HG02870 (cell line): ENCODE measurements around the gene TENM3.

Source experiments
- ATAC-seq: cut with Tn5 transposase; IDR thresholded peaks from one replicate; pipeline ENCODE4 v1.9.1; 2021; ENCODE audit warnings: mild to moderate bottlenecking, moderate library complexity; ENCODE audit not compliant: unreplicated experiment

TENM3 gene

GRCh38 chr4:182649698-182650477 lies 406.7 kb downstream of the TENM3 start:
- ATAC-seq: no peak

DNA sequence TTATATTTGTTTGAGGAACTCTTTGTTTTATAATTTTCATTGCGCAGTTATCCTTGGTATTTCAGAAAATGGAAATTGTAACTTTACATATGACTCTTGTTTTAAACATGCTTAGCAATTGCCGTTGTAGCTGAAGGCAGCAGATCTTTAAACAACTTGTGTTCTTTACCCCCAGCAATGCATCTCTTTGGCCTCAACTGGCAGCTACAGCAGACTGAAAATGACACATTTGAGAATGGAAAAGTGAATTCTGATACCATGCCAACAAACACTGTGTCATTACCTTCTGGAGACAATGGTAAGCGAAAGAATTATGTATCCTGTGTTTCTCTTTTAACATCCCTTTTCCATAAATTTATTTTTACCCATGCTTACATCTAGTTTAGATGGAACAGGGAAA lies 410.4 kb downstream of the TENM3 start:
- no peak for ATAC-seq

DNA sequence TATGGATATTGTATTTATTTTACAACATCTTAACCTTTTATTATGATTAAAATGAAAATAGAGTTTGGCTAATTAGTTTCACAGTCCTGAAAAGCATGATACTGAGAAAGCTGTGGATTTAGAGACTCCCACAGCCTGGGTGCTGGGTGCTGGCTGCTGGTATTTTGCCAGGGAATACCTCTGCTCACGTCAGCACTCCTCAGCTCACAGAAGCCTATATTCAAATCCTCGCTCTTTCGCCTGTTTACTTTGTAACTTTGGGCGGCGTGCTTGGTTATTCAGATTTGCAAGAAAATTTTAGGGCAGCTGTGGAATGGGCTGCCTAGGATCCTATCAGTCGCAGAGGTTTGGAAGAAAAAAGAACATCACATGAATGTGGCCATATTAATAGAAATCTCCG lies 412.1 kb downstream of the TENM3 start:
- no peak for ATAC-seq

DNA sequence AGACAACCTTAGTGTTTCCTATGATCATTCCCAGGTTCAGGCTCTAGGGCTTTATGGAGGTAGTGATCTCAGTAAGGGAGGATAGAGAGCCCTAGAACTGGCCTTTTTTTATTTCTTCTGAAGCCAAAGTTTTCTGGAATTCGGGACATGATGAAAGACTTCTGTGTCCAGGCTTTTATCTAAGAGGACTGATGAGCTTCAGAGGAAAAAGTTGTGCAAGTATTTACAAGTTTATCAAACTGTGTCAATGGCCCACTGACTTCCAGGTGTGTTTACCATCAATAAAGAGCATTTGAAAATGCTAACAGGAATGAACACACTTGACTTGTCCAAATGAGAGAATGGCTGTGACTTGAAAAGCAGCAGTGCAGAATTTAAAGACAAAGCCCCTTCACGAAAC lies 419.3 kb downstream of the TENM3 start:
- ATAC-seq: no peak

DNA sequence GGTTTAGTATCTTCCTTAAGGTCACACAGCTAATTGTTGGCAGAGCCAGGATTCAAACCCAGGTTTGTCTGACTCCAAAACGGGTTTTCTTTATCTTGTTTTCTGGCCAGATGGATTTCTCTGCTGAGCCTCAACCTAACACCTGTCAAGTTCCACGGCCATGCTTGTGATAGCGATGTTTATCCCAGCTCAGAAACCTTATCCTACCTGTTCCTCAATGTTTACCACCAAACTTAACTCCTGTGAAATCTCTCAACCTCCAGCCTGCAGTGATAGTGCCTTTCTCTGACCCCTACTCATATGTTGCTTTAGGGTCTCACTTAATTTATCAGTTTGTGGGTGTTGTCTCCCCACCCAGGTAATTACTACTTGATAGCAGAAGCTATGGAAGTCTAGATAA lies 428.0 kb downstream of the TENM3 start:
- no peak for ATAC-seq

DNA sequence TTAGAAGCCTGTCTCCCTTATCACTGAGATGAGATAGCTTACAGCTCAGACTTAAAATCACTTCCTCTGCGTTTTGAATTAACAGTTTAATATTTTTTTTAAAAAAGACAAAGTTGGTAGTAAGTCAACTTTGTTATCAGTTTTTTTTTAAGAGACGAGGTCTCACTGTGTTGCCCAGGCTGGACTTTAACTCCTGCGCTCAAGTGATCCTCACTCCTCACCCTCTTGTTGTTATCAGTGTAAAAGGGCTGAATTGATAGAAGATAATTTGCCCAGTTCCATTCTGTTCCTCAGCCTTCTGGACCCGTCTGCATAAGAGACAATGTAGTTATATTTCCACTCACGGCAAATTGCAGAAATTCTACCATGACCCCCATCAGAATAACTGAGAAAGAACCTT lies 428.5 kb downstream of the TENM3 start:
- ATAC-seq: no peak

DNA sequence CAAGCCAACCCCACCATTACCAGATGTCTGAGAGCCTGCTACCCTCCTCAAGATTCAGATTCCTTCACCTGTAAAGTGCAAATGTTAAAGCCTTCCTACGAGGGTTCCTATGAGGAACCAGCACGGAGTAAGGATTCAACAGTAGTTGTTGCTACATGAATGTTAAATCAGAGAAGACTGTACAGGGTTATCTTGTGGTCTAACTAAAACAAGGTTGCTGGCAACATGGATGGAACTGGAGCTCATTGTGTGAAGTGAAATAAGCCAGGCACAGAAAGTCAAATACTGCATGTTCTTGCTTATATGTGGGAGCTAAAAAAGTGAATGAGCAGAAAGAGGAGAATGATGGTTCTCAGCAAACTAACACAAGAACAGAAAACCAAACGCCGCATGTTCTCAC lies 435.4 kb downstream of the TENM3 start:
- ATAC-seq: no peak

DNA sequence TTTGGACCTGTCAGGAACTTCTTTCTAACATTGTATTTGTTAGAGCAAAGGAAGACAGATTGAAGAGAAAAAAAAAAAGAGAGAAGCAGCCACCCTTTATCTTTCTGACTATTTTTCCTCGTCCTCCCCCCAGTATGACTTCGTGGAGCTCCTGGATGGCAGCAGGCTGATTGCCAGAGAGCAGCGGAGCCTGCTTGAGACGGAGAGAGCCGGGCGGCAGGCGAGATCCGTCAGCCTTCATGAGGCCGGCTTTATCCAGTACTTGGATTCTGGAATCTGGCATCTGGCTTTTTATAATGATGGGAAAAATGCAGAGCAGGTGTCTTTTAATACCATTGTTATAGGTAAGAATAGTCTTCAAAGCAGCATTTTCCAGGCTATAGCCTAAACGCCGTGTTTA lies 436.3 kb downstream of the TENM3 start:
- no peak for ATAC-seq

DNA sequence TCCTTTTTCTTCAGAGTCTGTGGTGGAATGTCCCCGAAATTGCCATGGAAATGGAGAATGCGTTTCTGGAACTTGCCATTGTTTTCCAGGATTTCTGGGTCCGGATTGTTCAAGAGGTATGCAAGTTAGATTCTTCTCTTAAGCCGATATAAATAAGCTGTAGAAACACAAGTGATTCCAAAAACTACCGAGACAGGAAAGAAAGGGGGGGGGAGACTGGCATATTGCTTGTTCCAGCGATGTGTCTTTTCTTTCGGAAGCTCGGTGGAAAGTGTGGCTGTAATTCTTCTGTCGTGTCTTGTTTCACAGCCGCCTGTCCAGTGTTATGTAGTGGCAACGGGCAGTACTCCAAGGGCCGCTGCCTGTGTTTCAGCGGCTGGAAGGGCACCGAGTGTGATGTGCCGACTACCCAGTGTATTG lies 437.0 kb downstream of the TENM3 start:
- ATAC-seq: no peak

GRCh38 chr4:182683661-182684060 lies 440.5 kb downstream of the TENM3 start:
- ATAC-seq: no peak

DNA sequence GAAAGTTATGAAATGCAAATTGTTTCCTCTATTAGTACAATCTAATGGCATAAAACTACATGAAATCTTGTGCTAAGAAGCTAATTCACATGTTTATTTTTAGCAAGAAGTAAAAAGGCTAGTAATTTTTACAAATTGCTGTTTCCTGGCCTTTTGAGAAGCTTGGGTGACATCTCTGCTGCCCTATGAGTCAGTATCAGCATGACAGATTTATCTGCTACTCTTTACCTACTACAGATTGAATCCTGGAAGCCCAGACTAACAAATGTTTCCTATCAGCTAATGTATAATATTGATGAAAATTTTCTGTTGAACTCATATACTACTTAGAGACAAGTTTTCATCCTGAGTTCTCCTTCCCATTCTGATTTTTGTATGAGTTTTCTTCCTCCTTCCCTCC lies 441.6 kb downstream of the TENM3 start:
- no peak for ATAC-seq

DNA sequence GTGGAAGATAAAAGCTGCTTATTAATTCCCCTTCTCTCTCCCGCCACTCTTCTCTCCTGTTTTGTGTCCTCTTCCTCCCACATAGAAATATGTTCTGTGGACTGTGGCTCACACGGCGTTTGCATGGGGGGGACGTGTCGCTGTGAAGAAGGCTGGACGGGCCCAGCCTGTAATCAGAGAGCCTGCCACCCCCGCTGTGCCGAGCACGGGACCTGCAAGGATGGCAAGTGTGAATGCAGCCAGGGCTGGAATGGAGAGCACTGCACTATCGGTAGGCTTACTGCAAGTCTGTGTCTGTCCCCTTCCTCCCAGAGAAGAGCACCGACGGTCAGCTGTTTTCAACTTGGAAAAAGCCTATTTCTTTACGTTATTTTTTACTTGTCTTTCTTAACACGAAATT lies 444.9 kb downstream of the TENM3 start:
- no peak for ATAC-seq

DNA sequence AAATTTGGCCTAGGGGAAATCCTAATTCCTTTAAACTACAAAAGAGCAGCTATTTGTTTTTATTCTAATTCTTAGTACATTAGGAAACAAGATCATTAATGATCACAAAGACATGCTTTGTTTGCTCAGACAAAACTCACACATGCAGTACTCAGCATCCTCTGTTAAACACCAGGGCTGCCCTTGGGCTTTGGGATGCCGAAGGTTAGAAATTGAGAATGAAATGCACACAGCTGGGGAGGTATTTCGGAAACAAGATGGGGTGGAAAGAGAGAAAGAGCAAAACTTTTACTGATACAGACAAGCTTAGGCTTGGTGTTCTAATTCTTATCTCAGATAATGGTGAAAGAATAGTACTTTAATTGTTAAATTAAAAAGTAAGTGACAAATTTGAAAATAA lies 451.3 kb downstream of the TENM3 start:
- no peak for ATAC-seq

DNA sequence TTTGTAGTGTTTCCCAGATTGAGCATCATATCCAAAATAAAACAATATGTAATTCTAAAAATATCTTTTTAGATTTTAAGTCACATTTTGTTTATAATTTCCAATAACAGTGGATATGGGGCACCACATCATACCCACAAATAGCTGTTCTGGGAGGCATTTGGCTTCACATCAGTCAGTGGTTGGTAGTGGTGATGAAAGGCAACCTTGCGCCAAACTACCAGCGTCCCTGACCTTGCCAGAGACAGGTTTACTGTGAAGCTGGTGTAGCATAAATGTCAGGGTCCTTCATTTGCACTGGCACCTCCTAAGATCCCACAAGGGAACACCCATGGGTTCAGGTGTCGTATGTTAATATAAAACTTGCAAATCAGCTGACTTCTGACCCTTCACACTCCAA lies 451.8 kb downstream of the TENM3 start:
- ATAC-seq: no peak

- no peak for ATAC-seq
Observed at GRCh38 chr4:182695842-182696241, 452.6 kb downstream of the TENM3 start.

DNA sequence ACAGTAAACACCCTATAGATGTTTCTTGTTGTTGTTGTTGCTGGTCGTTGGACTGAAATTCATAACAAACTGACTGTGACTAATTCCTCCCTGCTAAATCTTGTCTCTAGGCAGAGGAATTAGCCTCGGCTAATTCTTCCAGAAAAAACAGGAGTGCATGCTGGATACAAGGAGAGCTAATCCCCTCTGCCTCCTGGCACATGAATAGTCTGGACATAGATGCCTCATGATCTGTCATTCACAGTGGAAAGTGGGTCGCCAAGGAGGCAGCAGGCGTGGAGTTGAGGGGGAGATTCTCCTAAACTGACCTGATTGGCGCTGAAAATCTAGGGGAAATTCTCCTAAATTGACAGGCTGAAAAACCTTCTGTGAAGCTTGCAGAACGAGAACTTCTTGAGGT lies 453.9 kb downstream of the TENM3 start:
- ATAC-seq: no peak

DNA sequence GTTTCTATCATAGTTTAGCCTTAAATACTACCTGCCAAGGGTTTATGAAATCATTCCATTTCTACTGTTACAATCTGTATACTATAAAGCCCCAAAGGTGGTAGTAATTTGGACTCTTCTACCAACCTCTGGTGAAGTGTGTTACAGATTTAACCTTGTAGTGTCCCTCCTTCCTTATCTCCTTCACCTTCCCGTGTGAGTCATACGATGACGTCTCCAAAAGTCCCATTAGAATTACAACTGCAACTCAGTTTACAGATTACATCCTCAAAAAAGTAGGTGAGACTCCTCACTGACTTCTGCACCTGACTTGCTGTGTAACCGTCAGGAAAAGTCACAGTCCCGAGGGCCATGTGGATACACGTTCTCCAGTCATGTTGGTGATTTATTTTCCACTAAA lies 455.0 kb downstream of the TENM3 start:
- ATAC-seq: no peak

DNA sequence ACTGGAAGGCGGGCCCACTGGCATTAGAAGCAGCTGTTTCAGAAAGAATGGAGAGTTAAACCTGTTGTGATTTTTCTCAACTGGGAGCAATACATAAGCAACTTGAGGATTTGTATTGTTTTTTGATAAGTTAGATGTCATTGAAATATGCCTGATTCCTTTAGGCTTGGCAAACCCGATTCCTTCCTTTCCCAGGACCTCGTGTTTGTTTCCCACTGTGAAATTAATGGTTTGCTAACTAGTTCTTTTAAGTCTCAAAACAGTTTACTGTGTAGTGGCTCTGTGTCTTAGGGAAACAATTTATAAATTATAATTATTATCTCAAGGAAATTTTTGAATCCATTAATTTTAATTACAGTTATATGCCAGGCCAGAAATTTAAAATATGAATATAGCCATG lies 456.0 kb downstream of the TENM3 start:
- no peak for ATAC-seq

DNA sequence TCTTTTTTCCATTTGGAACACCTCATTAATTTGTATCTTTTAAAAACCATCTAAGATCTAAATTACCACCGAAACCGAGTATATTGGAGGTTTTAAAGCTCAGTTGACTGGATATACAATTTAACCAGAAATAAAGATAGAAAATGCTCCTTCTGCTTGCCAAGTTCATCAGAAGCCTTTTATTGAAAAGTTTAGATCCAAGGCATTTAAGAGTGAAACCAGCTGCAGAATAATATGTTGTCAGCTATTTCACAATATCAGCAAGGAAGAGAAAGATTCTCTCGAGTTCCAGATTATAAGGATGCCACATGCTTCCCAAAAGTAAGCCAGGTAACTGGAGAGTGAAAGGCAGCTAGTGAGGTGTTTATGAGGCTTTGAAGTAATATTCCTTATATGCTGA lies 456.6 kb downstream of the TENM3 start:
- ATAC-seq: no peak

- ATAC-seq: no peak
Observed at GRCh38 chr4:182700362-182701160, 457.4 kb downstream of the TENM3 start.

- ATAC-seq: no peak
Observed at GRCh38 chr4:182704077-182704476, 460.9 kb downstream of the TENM3 start.

DNA sequence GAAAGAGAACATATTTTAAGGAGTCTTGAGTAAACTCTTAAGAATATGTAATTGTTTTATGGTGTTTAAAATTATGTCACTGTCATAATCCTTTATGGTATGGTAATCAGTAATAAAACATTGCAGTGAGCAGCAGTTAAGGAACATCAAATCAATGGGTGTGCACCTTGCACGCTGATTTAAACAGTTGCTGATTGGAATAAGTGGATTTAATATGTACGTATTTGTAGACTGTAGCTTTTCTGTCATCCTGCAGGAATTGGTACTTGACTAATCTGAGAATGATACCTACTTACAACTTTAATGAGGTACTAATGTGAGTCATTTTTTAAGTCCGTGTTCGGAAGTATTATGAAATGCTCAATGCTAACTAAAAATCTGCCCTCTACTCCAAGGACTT lies 461.7 kb downstream of the TENM3 start:
- no peak for ATAC-seq
